ENCODE data around the gene MED25. TPM values are rescaled to one million over a fixed set of nuclear protein-coding genes. Genes with fewer than 3 reads are reported as not detected.

MED25 gene
- total and polyA plus RNA-seq, 2 experiments from 2014 or later, result 45.6 to 58.6 TPM

DNA sequence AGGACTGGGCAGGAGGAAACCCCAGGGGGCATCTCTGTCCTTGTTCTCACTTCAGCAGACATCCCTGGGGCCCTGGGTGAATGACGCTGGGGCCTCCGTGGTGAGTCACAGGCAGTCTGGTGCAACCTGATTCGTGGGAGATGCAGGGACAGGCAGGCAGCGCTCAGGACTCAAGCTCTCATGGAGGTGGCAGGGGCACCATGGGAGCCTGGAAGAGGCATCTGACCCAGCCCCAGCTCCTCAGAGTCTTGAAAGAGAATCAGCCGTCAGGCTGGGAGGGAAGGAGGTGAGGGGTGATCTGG, 18.9 kb downstream of the MED25 start:
- no peaks in the 10 kb centered on the region; the same call in 2 of the 3 replicates for H3K9me3 Mint-ChIP-seq
- H3K36me3 ChIP-seq (ENCODE audit: insufficient read depth), result no peaks in the 10 kb centered on the region

More for the DNA sequence above, 18.9 kb downstream of the MED25 start:
- Histone ChIP-seq H3K4me2 (no peak overlapping the region), H4K20me1 (replicated peaks; ENCODE audit: insufficient read depth) (peaks cover 3% of the 10 kb centered on the region; the same call in 1 of the 2 replicates), H3K27me3 (ENCODE audit: insufficient read depth) (no peaks in the 10 kb centered on the region), H3F3A (replicated peaks; ENCODE audit: low read depth) (0 out of 2 replicates have a peak, but pooled peaks cover 3% of the 10 kb centered on the region), H3K79me2 (replicated peaks; ENCODE audit: insufficient read depth) (no peaks in the 10 kb centered on the region), H2AFZ (no peak overlapping the region), H3K4me3 (no peak overlapping the region), H3K4me1 (ENCODE audit: insufficient read depth) (no peaks in the 10 kb centered on the region), H3K9me2 (ENCODE audit: insufficient read depth) (no peaks in the 10 kb centered on the region), H3K27ac (ENCODE audit: low read depth) (no peak overlapping the region)
- TF ChIP-seq CREB1 (CRISPR knock-in tag; IDR thresholded peaks at IDR 0.05; ENCODE audit: low read depth) (no peak), EZH2phosphoT487 (IDR thresholded peaks at IDR 0.05; ENCODE audit: unreplicated experiment) (no peak), ZNF331 (CRISPR knock-in tag; IDR thresholded peaks at IDR 0.05; ENCODE audit: low read depth) (no peak), POLR2AphosphoS5 (IDR thresholded peaks at IDR 0.05; ENCODE audit: low read depth) (no peak), ZNF462 (CRISPR knock-in tag; IDR thresholded peaks at IDR 0.05) (no peak), NANOG (IDR thresholded peaks at IDR 0.05; ENCODE audit: borderline replicate concordance) (no peak), STAT1 (IDR thresholded peaks at IDR 0.05; ENCODE audit: unreplicated experiment) (no peak), JUNB (IDR thresholded peaks at IDR 0.05; ENCODE audit: unreplicated experiment) (no peak), ZNF114 (CRISPR knock-in tag; IDR thresholded peaks at IDR 0.05) (no peak), EZH2 (IDR thresholded peaks at IDR 0.05; ENCODE audit: low read depth, unreplicated experiment) (no peak)
- TF ChIP-seq, protein P1, sequence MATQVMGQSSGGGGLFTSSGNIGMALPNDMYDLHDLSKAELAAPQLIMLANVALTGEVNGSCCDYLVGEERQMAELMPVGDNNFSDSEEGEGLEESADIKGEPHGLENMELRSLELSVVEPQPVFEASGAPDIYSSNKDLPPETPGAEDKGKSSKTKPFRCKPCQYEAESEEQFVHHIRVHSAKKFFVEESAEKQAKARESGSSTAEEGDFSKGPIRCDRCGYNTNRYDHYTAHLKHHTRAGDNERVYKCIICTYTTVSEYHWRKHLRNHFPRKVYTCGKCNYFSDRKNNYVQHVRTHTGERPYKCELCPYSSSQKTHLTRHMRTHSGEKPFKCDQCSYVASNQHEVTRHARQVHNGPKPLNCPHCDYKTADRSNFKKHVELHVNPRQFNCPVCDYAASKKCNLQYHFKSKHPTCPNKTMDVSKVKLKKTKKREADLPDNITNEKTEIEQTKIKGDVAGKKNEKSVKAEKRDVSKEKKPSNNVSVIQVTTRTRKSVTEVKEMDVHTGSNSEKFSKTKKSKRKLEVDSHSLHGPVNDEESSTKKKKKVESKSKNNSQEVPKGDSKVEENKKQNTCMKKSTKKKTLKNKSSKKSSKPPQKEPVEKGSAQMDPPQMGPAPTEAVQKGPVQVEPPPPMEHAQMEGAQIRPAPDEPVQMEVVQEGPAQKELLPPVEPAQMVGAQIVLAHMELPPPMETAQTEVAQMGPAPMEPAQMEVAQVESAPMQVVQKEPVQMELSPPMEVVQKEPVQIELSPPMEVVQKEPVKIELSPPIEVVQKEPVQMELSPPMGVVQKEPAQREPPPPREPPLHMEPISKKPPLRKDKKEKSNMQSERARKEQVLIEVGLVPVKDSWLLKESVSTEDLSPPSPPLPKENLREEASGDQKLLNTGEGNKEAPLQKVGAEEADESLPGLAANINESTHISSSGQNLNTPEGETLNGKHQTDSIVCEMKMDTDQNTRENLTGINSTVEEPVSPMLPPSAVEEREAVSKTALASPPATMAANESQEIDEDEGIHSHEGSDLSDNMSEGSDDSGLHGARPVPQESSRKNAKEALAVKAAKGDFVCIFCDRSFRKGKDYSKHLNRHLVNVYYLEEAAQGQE (IDR thresholded peaks at IDR 0.05; ENCODE audit: unreplicated experiment), result no peak
- TF ChIP-seq, protein P2, sequence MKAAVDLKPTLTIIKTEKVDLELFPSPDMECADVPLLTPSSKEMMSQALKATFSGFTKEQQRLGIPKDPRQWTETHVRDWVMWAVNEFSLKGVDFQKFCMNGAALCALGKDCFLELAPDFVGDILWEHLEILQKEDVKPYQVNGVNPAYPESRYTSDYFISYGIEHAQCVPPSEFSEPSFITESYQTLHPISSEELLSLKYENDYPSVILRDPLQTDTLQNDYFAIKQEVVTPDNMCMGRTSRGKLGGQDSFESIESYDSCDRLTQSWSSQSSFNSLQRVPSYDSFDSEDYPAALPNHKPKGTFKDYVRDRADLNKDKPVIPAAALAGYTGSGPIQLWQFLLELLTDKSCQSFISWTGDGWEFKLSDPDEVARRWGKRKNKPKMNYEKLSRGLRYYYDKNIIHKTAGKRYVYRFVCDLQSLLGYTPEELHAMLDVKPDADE (IDR thresholded peaks at IDR 0.05), result no peak
- TF ChIP-seq, protein P3, sequence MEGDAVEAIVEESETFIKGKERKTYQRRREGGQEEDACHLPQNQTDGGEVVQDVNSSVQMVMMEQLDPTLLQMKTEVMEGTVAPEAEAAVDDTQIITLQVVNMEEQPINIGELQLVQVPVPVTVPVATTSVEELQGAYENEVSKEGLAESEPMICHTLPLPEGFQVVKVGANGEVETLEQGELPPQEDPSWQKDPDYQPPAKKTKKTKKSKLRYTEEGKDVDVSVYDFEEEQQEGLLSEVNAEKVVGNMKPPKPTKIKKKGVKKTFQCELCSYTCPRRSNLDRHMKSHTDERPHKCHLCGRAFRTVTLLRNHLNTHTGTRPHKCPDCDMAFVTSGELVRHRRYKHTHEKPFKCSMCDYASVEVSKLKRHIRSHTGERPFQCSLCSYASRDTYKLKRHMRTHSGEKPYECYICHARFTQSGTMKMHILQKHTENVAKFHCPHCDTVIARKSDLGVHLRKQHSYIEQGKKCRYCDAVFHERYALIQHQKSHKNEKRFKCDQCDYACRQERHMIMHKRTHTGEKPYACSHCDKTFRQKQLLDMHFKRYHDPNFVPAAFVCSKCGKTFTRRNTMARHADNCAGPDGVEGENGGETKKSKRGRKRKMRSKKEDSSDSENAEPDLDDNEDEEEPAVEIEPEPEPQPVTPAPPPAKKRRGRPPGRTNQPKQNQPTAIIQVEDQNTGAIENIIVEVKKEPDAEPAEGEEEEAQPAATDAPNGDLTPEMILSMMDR (conservative IDR thresholded peaks at IDR 0.05; ENCODE audit: low read depth in 2 of 2), result no peak
- Mint-ChIP-seq H3K27ac (no peak overlapping the region), H3K27me3 (ENCODE audit: insufficient read depth, low read depth, poor library complexity) (peaks cover 19% of the 10 kb centered on the region), H3K36me3 (ENCODE audit: low read depth) (peaks cover 54% of the 10 kb centered on the region), H3K4me1 (peaks cover 6% of the 10 kb centered on the region), H3K4me3 (no peak overlapping the region)
- ATAC-seq (no peak), DNase-seq (ENCODE audit: low spot score) (no peak)

Data from GM23338 (cell line).